C1 segment of cervical spinal cord (tissue), 14 donors: ENCODE data around the gene TBC1D12.
"Not testable (repeated sequence)": the region's sequence is repeated elsewhere in the genome, so short reads cannot be mapped to it uniquely, and the experiment has no call there.

ENCODE experiments used
- DNase-seq, 14 donors: peaks; one replicate each; lab custom pipeline; 2025; lab: John Stamatoyannopoulos, UW

TBC1D12 gene

GRCh38 chr10:94451883-94452519, 49.7 kb downstream of the TBC1D12 start:
- no peak for DNase-seq

- DNase-seq, result no peak
These were observed 54.6 kb downstream of the TBC1D12 start for GRCh38 chr10:94456942-94457341.

- no peak for DNase-seq
These were observed 57.0 kb downstream of the TBC1D12 start for GRCh38 chr10:94459385-94459784.

- no peak for DNase-seq
These were observed 59.2 kb downstream of the TBC1D12 start for GRCh38 chr10:94461503-94461902.

- no peak for DNase-seq
These were observed 59.8 kb downstream of the TBC1D12 start for GRCh38 chr10:94462130-94462529.

- no peak for DNase-seq
These were observed 63.3 kb downstream of the TBC1D12 start for GRCh38 chr10:94465684-94466083.

- no peak for DNase-seq
These were observed 79.1 kb downstream of the TBC1D12 start for GRCh38 chr10:94481410-94481809.

- no peak for DNase-seq
These were observed 81.6 kb downstream of the TBC1D12 start for GRCh38 chr10:94483970-94484369.

- no peak for DNase-seq
These were observed 82.8 kb downstream of the TBC1D12 start for GRCh38 chr10:94485094-94485493.

- no peak for DNase-seq
These were observed 85.2 kb downstream of the TBC1D12 start for GRCh38 chr10:94487575-94487974.

- DNase-seq, result no peak
These were observed 86.8 kb downstream of the TBC1D12 start for GRCh38 chr10:94489107-94489506.

- DNase-seq, result no peak
These were observed 87.8 kb downstream of the TBC1D12 start for GRCh38 chr10:94489976-94490788.

- no peak for DNase-seq
These were observed 88.4 kb downstream of the TBC1D12 start for GRCh38 chr10:94490789-94491039.

GRCh38 chr10:94493463-94493862, 91.1 kb downstream of the TBC1D12 start:
- DNase-seq, result no peak

GRCh38 chr10:94496010-94496409, 93.7 kb downstream of the TBC1D12 start:
- DNase-seq, result no peak

- no peak for DNase-seq
These were observed 94.3 kb downstream of the TBC1D12 start for GRCh38 chr10:94496646-94497045.

- no peak for DNase-seq
These were observed 97.7 kb downstream of the TBC1D12 start for GRCh38 chr10:94500063-94500462.

GRCh38 chr10:94521276-94522250, 119.2 kb downstream of the TBC1D12 start:
- DNase-seq, result no peak

GRCh38 chr10:94524146-94524545, 121.8 kb downstream of the TBC1D12 start:
- no peak for DNase-seq

GRCh38 chr10:94524711-94525110, 122.4 kb downstream of the TBC1D12 start:
- DNase-seq, result no peak

- not testable (repeated sequence) for DNase-seq
These were observed 129.2 kb downstream of the TBC1D12 start for GRCh38 chr10:94531550-94531949.

- no peak for DNase-seq
These were observed 130.7 kb downstream of the TBC1D12 start for GRCh38 chr10:94533027-94533426.
